ENCODE measurements around the gene SUPT7L. TPM values are rescaled to one million over a fixed set of nuclear protein-coding genes. Genes with fewer than 3 reads are reported as not detected.
"Not testable (repeated sequence)": the region's sequence is repeated elsewhere in the genome, so short reads cannot be mapped to it uniquely, and the experiment has no call there.

The SUPT7L gene
- total and polyA plus RNA-seq, 11 donors, result 18.6 to 29.5 (median 26.1) TPM

DNA sequence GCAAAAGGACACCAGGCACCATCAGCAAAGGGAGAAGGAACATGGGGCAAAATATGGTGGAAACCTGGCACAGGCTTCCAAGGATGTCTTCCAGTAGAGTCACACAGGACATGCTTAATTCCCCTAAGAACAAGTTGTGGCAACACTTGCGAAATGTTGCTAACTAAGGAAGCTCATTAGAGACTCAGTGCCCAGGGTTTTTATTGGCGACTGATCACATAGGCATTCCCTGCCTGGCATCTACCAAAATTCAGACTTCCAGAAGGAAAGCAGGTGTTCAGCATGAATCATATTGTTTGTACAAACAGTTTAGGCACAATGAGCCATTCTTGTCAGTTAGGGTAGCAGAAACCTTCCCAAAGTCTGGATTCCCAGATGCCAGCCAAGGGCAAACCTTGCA lies 26.0 kb upstream of the SUPT7L start:
- intact Hi-C loops (cut with DNase I), result no loop called here
- no peak overlapping the region for H3K4me3 ChIP-seq
- ATAC-seq (no peak), DNase-seq (no peak)
- H3K36me3 ChIP-seq, result peaks cover 3 to 98% (median 81%) of the 10 kb centered on the region in 9 donors
- H3K4me1 ChIP-seq, result peaks cover 0 to 3% (median 0%) of the 10 kb centered on the region in 12 donors
- 95 to 97% (median 96%) methylated on average over 2 of the region's 2 CpGs for WGBS, 4 donors
- no peaks in the 10 kb centered on the region for H3K27me3 ChIP-seq
- no peak for TF ChIP-seq POLR2A (IDR thresholded peaks at IDR 0.05)
- TF ChIP-seq, protein P1, sequence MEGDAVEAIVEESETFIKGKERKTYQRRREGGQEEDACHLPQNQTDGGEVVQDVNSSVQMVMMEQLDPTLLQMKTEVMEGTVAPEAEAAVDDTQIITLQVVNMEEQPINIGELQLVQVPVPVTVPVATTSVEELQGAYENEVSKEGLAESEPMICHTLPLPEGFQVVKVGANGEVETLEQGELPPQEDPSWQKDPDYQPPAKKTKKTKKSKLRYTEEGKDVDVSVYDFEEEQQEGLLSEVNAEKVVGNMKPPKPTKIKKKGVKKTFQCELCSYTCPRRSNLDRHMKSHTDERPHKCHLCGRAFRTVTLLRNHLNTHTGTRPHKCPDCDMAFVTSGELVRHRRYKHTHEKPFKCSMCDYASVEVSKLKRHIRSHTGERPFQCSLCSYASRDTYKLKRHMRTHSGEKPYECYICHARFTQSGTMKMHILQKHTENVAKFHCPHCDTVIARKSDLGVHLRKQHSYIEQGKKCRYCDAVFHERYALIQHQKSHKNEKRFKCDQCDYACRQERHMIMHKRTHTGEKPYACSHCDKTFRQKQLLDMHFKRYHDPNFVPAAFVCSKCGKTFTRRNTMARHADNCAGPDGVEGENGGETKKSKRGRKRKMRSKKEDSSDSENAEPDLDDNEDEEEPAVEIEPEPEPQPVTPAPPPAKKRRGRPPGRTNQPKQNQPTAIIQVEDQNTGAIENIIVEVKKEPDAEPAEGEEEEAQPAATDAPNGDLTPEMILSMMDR (IDR thresholded peaks at IDR 0.05), result no peak
- H3K27ac ChIP-seq, result no peak overlapping the region
- H3K9me3 ChIP-seq, result no peaks in the 10 kb centered on the region

DNA sequence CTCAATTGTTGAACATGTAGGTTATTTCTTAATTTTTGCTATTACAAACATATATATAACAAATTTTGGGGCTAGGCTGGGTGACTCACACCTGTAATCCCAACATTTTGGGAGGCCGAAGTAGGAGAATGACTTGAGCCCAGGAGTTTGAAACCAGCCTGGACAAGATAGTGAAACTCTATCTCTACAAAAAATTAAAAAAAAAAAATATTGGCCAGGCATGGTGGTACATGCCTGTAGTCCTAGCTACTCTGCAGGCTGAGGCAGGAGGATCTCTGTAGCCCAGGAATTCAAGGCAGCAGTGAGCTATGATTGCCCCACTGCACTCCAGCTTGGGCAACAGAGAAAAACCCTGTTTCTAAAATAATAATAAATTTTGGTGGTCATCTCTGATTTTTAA lies 23.8 kb upstream of the SUPT7L start:
- Histone ChIP-seq H3K9me3 (no peaks in the 10 kb centered on the region), H3K27ac (no peak overlapping the region), H3K4me3 (no peak overlapping the region), H3K4me1 (peaks cover 0 to 20% (median 0%) of the 10 kb centered on the region in 12 donors), H3K27me3 (no peaks in the 10 kb centered on the region), H3K36me3 (peaks cover 3 to 97% (median 77%) of the 10 kb centered on the region in 9 donors)
- 98 to 100% (median 100%) methylated on average over 1 of the region's 1 CpG for WGBS, 4 donors
- no peak for ATAC-seq
- no peak for DNase-seq
- intact Hi-C loops (cut with DNase I), result no loop called here
- TF ChIP-seq POLR2A (IDR thresholded peaks at IDR 0.05), result no peak
- TF ChIP-seq, protein P1 (IDR thresholded peaks at IDR 0.05), result no peak

DNA sequence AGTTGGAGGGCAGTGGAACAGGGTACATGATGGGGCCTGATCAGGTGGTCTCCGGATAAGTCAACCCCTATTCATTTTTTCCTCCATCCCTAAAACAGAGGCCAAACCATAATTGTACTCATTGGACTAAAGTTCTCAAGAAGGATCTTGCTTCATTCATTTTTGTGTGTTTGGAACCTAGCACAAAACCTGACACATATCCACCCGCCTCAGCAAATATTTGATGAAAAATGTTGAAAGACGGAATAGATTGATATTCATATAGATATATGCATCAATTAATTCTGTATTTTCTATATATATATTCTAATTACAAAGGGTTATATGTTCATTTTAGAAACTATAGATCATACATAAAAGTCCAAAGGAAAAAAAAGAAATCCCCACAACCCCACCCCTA lies 22.2 kb upstream of the SUPT7L start:
- H3K9me3 ChIP-seq, result no peaks in the 10 kb centered on the region
- intact Hi-C loops (cut with DNase I), result no loop called here
- WGBS, 4 donors, result 94 to 98% (median 96%) methylated on average over 3 of the region's 3 CpGs

DNA sequence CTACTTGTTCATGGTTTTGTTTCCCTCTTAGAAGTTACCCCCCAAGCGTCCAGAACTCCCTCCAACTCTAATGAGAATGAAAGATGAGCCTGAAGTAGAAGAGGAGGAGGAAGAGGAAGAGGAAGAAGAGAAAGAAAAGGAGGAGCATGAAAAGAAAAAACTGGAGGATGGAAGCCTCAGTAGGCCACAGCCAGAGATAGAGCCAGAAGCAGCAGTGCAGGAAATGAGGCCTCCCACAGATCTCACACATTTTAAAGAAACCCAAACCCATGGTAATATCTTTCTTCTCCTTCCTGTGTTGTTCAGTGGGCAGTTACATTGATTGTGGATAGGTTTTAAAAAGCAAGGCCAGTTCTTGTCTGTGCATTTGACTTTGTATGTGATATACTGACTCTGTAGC lies 21.6 kb upstream of the SUPT7L start:
- H3K9me3 ChIP-seq; ATAC-seq; intact Hi-C loops (cut with DNase I); H3K27me3 ChIP-seq; H3K4me3 ChIP-seq; DNase-seq: not testable (repeated sequence)
- peaks cover 0 to 30% (median 0%) of the 10 kb centered on the region in 12 donors for H3K4me1 ChIP-seq
- 81 to 88% (median 85%) methylated on average over 1 of the region's 1 CpG for WGBS, 4 donors
- H3K36me3 ChIP-seq, result peaks cover 3 to 94% (median 77%) of the 10 kb centered on the region in 9 donors
- peak overlapping the region in 1 of 12 donors; percentile 51 for H3K27ac ChIP-seq

More for the DNA sequence above, 22.2 kb upstream of the SUPT7L start:
- TF ChIP-seq, protein P1 (IDR thresholded peaks at IDR 0.05), result no peak
- TF ChIP-seq POLR2A (IDR thresholded peaks at IDR 0.05), result no peak
- Histone ChIP-seq H3K4me3 (no peak overlapping the region), H3K27ac (peak overlapping the region in 1 of 12 donors; percentile 51), H3K27me3 (no peaks in the 10 kb centered on the region), H3K4me1 (peaks cover 0 to 30% (median 0%) of the 10 kb centered on the region in 12 donors), H3K36me3 (peaks cover 3 to 95% (median 77%) of the 10 kb centered on the region in 9 donors)
- ATAC-seq (no peak), DNase-seq (no peak)
